ENCODE data around the gene CLEC2D. TPM values are rescaled to one million over a fixed set of nuclear protein-coding genes. Genes with fewer than 3 reads are reported as not detected.
"Not testable (repeated sequence)": the region's sequence is repeated elsewhere in the genome, so short reads cannot be mapped to it uniquely, and the experiment has no call there.

The CLEC2D gene
- total RNA-seq, 2 experiments from 2014 or later: 176 to 184 TPM

GRCh38 chr12:9702255-9702654 is 32.7 kb downstream of the CLEC2D start:
- H3K27me3 Mint-ChIP-seq (ENCODE audit: low read depth): no peaks in the 10 kb centered on the region
- CTCF ChIA-PET: interaction anchor here (0.6 to 1.2 kb wide), 4 partner anchors 9 to 44 kb away, joined by 3 read pairs; no protein-coding TSS in a partner anchor
- H3K9me3 Mint-ChIP-seq: peaks cover 10% of the 10 kb centered on the region
- H3K27ac Mint-ChIP-seq: peak overlapping the region; percentile 81
- H3K36me3 Mint-ChIP-seq (ENCODE audit: low read depth): peaks cover 6% of the 10 kb centered on the region
- intact Hi-C loops (cut with micrococcal nuclease): no loop called here
- H3K4me3 Mint-ChIP-seq: peak overlapping the region; percentile 53
- DNase-seq: peak; percentile 80
- H3K4me1 Mint-ChIP-seq (ENCODE audit: low read depth): peaks cover 76% of the 10 kb centered on the region

GRCh38 chr12:9704561-9704960 is 35.0 kb downstream of the CLEC2D start:
- peaks cover 75% of the 10 kb centered on the region for H3K4me1 Mint-ChIP-seq (ENCODE audit: low read depth)
- intact Hi-C loops (cut with micrococcal nuclease): not testable (repeated sequence)

GRCh38 chr12:9706086-9706685 is 36.7 kb downstream of the CLEC2D start:
- CTCF ChIA-PET: interaction anchor here (0.7 to 4.3 kb wide), 5 partner anchors 18 to 73 kb away, joined by 3 to 47 read pairs (median 4); no protein-coding TSS in a partner anchor
- peaks cover 62% of the 10 kb centered on the region for H3K4me1 Mint-ChIP-seq (ENCODE audit: low read depth)
- no peak for DNase-seq
- H3K36me3 Mint-ChIP-seq (ENCODE audit: low read depth): no peaks in the 10 kb centered on the region
- H3K27me3 Mint-ChIP-seq (ENCODE audit: low read depth): no peaks in the 10 kb centered on the region
- intact Hi-C loops (cut with micrococcal nuclease): loop anchor here (2.0 to 5.0 kb wide), 3 partner anchors 27 to 259 kb away; partner anchors contain the start of gene CLECL1
- H3K4me3 Mint-ChIP-seq: no peak overlapping the region
- peaks cover 10% of the 10 kb centered on the region for H3K9me3 Mint-ChIP-seq
- H3K27ac Mint-ChIP-seq: peak overlapping the region; percentile 59

More at GRCh38 chr12:9704561-9704960, 35.0 kb downstream of the CLEC2D start:
- H3K4me3 Mint-ChIP-seq; H3K27me3 Mint-ChIP-seq (ENCODE audit: low read depth); H3K27ac Mint-ChIP-seq; DNase-seq; H3K36me3 Mint-ChIP-seq (ENCODE audit: low read depth): not testable (repeated sequence)
- CTCF ChIA-PET: interaction anchor here (0.7 kb wide), 1 partner anchor 33 kb away, joined by 3 read pairs; no protein-coding TSS in a partner anchor
- H3K9me3 Mint-ChIP-seq: peaks cover 10% of the 10 kb centered on the region

GRCh38 chr12:9707356-9707755 is 37.8 kb downstream of the CLEC2D start:
- no peaks in the 10 kb centered on the region for H3K36me3 Mint-ChIP-seq (ENCODE audit: low read depth)
- peaks cover 57% of the 10 kb centered on the region for H3K4me1 Mint-ChIP-seq (ENCODE audit: low read depth)
- DNase-seq: peak; percentile 34
- intact Hi-C loops (cut with micrococcal nuclease): loop anchor here (2.0 to 5.0 kb wide), 3 partner anchors 25 to 260 kb away; partner anchors contain the start of gene CLECL1
- H3K27me3 Mint-ChIP-seq (ENCODE audit: low read depth): no peaks in the 10 kb centered on the region
- H3K27ac Mint-ChIP-seq: peak overlapping the region; percentile 92
- peak overlapping the region; percentile 70 for H3K4me3 Mint-ChIP-seq
- CTCF ChIA-PET: interaction anchor here (0.6 to 4.3 kb wide), 16 partner anchors 8 to 258 kb away, joined by 3 to 47 read pairs (median 6); no protein-coding TSS in a partner anchor
- peaks cover 10% of the 10 kb centered on the region for H3K9me3 Mint-ChIP-seq

- CTCF ChIA-PET: interaction anchor here (0.6 to 4.3 kb wide), 31 partner anchors 8 to 346 kb away, joined by 3 to 47 read pairs (median 4); no protein-coding TSS in a partner anchor
- Mint-ChIP-seq H3K4me3 (peak overlapping the region; percentile 70), H3K4me1 (ENCODE audit: low read depth) (peaks cover 50% of the 10 kb centered on the region), H3K27ac (peak overlapping the region; percentile 92), H3K36me3 (ENCODE audit: low read depth) (no peaks in the 10 kb centered on the region), H3K9me3 (peaks cover 10% of the 10 kb centered on the region), H3K27me3 (ENCODE audit: low read depth) (no peaks in the 10 kb centered on the region)
- intact Hi-C loops (cut with micrococcal nuclease): loop anchor here (1.0 to 5.0 kb wide), 7 partner anchors 25 to 377 kb away; partner anchors contain the start of gene CLECL1
- DNase-seq: peak; percentile 86
These were observed 38.6 kb downstream of the CLEC2D start for GRCh38 chr12:9707864-9708808.

GRCh38 chr12:9708853-9709252 is 39.3 kb downstream of the CLEC2D start:
- no peak for DNase-seq
- no peak overlapping the region for H3K4me3 Mint-ChIP-seq
- CTCF ChIA-PET: interaction anchor here (1.0 to 4.3 kb wide), 27 partner anchors 9 to 259 kb away, joined by 3 to 47 read pairs (median 4); partner anchors contain the start of gene CLECL1
- intact Hi-C loops (cut with micrococcal nuclease): loop anchor here (1.0 to 5.0 kb wide), 5 partner anchors 36 to 378 kb away; no protein-coding TSS in a partner anchor
- peak overlapping the region; percentile 92 for H3K27ac Mint-ChIP-seq
- peaks cover 10% of the 10 kb centered on the region for H3K9me3 Mint-ChIP-seq
- H3K4me1 Mint-ChIP-seq (ENCODE audit: low read depth): peaks cover 50% of the 10 kb centered on the region
- H3K36me3 Mint-ChIP-seq (ENCODE audit: low read depth): no peaks in the 10 kb centered on the region
- H3K27me3 Mint-ChIP-seq (ENCODE audit: low read depth): no peaks in the 10 kb centered on the region

- DNase-seq: no peak
- Mint-ChIP-seq H3K27ac (no peak overlapping the region), H3K4me1 (ENCODE audit: low read depth) (peaks cover 43% of the 10 kb centered on the region), H3K27me3 (ENCODE audit: low read depth) (no peaks in the 10 kb centered on the region), H3K9me3 (peaks cover 2% of the 10 kb centered on the region), H3K36me3 (ENCODE audit: low read depth) (no peaks in the 10 kb centered on the region), H3K4me3 (no peak overlapping the region)
- intact Hi-C loops (cut with micrococcal nuclease): no loop called here
- CTCF ChIA-PET: interaction anchor here (0.8 to 2.0 kb wide), 4 partner anchors 8 to 78 kb away, joined by 3 to 6 read pairs (median 3); no protein-coding TSS in a partner anchor
These were observed 41.3 kb downstream of the CLEC2D start for GRCh38 chr12:9710584-9711375.

- DNase-seq: no peak
- peaks cover 40% of the 10 kb centered on the region for H3K4me1 Mint-ChIP-seq (ENCODE audit: low read depth)
- CTCF ChIA-PET: interaction anchor here (0.8 to 2.0 kb wide), 5 partner anchors 9 to 79 kb away, joined by 3 to 6 read pairs (median 3); no protein-coding TSS in a partner anchor
- H3K9me3 Mint-ChIP-seq: no peaks in the 10 kb centered on the region
- H3K4me3 Mint-ChIP-seq: no peak overlapping the region
- no peaks in the 10 kb centered on the region for H3K27me3 Mint-ChIP-seq (ENCODE audit: low read depth)
- no peaks in the 10 kb centered on the region for H3K36me3 Mint-ChIP-seq (ENCODE audit: low read depth)
- H3K27ac Mint-ChIP-seq: no peak overlapping the region
- intact Hi-C loops (cut with micrococcal nuclease): no loop called here
These were observed 42.2 kb downstream of the CLEC2D start for GRCh38 chr12:9711664-9712063.

- DNase-seq; H3K4me3 Mint-ChIP-seq; H3K27me3 Mint-ChIP-seq (ENCODE audit: low read depth); H3K9me3 Mint-ChIP-seq; H3K27ac Mint-ChIP-seq; H3K36me3 Mint-ChIP-seq (ENCODE audit: low read depth); intact Hi-C loops (cut with micrococcal nuclease): not testable (repeated sequence)
- peaks cover 27% of the 10 kb centered on the region for H3K4me1 Mint-ChIP-seq (ENCODE audit: low read depth)
- CTCF ChIA-PET: interaction anchor here (1.8 kb wide), 1 partner anchor 30 kb away, joined by 6 read pairs; no protein-coding TSS in a partner anchor
These were observed 43.6 kb downstream of the CLEC2D start for GRCh38 chr12:9713032-9713558.

- Mint-ChIP-seq H3K4me1 (ENCODE audit: low read depth) (peaks cover 29% of the 10 kb centered on the region), H3K36me3 (ENCODE audit: low read depth) (no peaks in the 10 kb centered on the region), H3K9me3 (no peaks in the 10 kb centered on the region), H3K27me3 (ENCODE audit: low read depth) (no peaks in the 10 kb centered on the region), H3K27ac (no peak overlapping the region), H3K4me3 (no peak overlapping the region)
- CTCF ChIA-PET: interaction anchor here (0.8 to 1.8 kb wide), 4 partner anchors 10 to 338 kb away, joined by 3 to 13 read pairs (median 4); no protein-coding TSS in a partner anchor
- intact Hi-C loops (cut with micrococcal nuclease): no loop called here
- no peak for DNase-seq
These were observed 47.8 kb downstream of the CLEC2D start for GRCh38 chr12:9717070-9717925.

All from activated naive CD4-positive, alpha-beta T cell treated with anti-CD3 and anti-CD28 coated beads for 36 hours (primary cell).